Measurements from ENCODE around the gene MYL9. TPM values are rescaled to one million over a fixed set of nuclear protein-coding genes. Genes with fewer than 3 reads are reported as not detected.

The MYL9 gene
- total and polyA plus RNA-seq, 2 of the 4 experiments (the other 2 are of a cell fraction): 97.5 to 425 TPM

GRCh38 chr20:36497856-36498255 is 43.5 kb upstream of the MYL9 start:
- Histone ChIP-seq H3K14ac (replicated peaks; ENCODE audit: low read depth, low read length) (no peak overlapping the region), H3K18ac (ENCODE audit: low read depth, low read length) (no peak overlapping the region), H2AK5ac (ENCODE audit: low read depth, low read length) (no peak overlapping the region), H3K4me2 (ENCODE audit: low read depth, low read length) (no peak overlapping the region), H3K9me1 (ENCODE audit: insufficient read depth, low read length) (peaks cover 31% of the 10 kb centered on the region), H2AK9ac (replicated peaks; ENCODE audit: low read depth, low read length, poor library complexity) (peak overlapping the region; percentile 56), H4K8ac (ENCODE audit: low read depth in 2 of 2, low read length in 2 of 2) (no peak overlapping the region), H3K9ac (ENCODE audit: low read depth, low read length) (no peak overlapping the region), H3K36me3 (ENCODE audit: control insufficient read depth, insufficient read depth, low read length) (peaks cover 61% of the 10 kb centered on the region), H2BK5ac (ENCODE audit: low read depth, low read length, poor library complexity, severe bottlenecking) (no peak overlapping the region), H3K4me3 (ENCODE audit: insufficient read depth, low read depth, low read length) (no peak overlapping the region), H3K9me3 (ENCODE audit: control insufficient read depth, insufficient read depth, low read length) (no peaks in the 10 kb centered on the region), H3K23ac (ENCODE audit: low read depth, low read length) (peak overlapping the region; percentile 14), H2BK20ac (ENCODE audit: low read depth, low read length) (no peak overlapping the region), H3K27ac (ENCODE audit: insufficient read depth, low read length) (no peak overlapping the region), H4K5ac (ENCODE audit: low read depth, low read length) (no peak overlapping the region), H3K4me1 (ENCODE audit: control insufficient read depth, insufficient read depth, low read length) (peaks cover 9% of the 10 kb centered on the region), H4K20me1 (ENCODE audit: insufficient read depth, low read length) (peaks cover 86% of the 10 kb centered on the region), H4K91ac (ENCODE audit: insufficient read depth, low read depth, low read length) (no peak overlapping the region), H2BK120ac (ENCODE audit: low read depth, low read length) (no peak overlapping the region), H3K4ac (ENCODE audit: low read depth, low read length) (no peak overlapping the region), H3K79me1 (ENCODE audit: low read depth in 1 of 2, low read length in 2 of 2) (peaks cover 28 to 92% of the 10 kb centered on the region in 2 experiments), H2AFZ (replicated peaks; ENCODE audit: low read length, poor library complexity) (no peak overlapping the region), H3K27me3 (ENCODE audit: control insufficient read depth, insufficient read depth, low read length) (no peaks in the 10 kb centered on the region), H2BK15ac (ENCODE audit: low read depth, low read length) (no peak overlapping the region), H3K56ac (ENCODE audit: extremely low read depth, insufficient read depth, low read length) (no peak overlapping the region)
- in situ Hi-C loops (cut with MboI; ENCODE audit: low sequenced_read_pairs): no loop called here
- intact Hi-C loops (cut with micrococcal nuclease): no loop called here
- no peak for ATAC-seq (ENCODE audit: low read depth)
- no TSS peak for BruUV-seq (replicated peaks)
- POLR2A ChIA-PET (ENCODE audit: unreplicated experiment): no interaction called here
- dilution Hi-C loops (cut with HindIII; ENCODE audit: low sequenced_read_pairs, unreplicated experiment): no loop called here
- no peak for DNase-seq
- CTCF ChIA-PET: no interaction called here
- TF ChIP-seq MAZ (IDR thresholded peaks at IDR 0.05; ENCODE audit: borderline replicate concordance, low read depth, low read length) (no peak), RAD21 (IDR thresholded peaks at IDR 0.05; ENCODE audit: low read length) (no peak), ELK1 (IDR thresholded peaks at IDR 0.05; ENCODE audit: borderline replicate concordance, low read depth, low read length) (no peak), USF2 (IDR thresholded peaks at IDR 0.05; ENCODE audit: low read depth, low read length) (no peak), NFE2L2 (IDR thresholded peaks at IDR 0.05; ENCODE audit: low read depth, low read length) (no peak)
- 100% methylated on average over 1 of the region's 4 CpGs; no CpG with 5 or more reads in 1 of the 2 experiments for whole genome bisulfite sequencing, 2 experiments (ENCODE audit: extremely low coverage in 2 of 2, insufficient read length in 1 of 2)
